ENCODE results near the gene DIS3L2.
"Not testable (repeated sequence)": the region's sequence is repeated elsewhere in the genome, so short reads cannot be mapped to it uniquely, and the experiment has no call there.

DIS3L2 gene

DNA sequence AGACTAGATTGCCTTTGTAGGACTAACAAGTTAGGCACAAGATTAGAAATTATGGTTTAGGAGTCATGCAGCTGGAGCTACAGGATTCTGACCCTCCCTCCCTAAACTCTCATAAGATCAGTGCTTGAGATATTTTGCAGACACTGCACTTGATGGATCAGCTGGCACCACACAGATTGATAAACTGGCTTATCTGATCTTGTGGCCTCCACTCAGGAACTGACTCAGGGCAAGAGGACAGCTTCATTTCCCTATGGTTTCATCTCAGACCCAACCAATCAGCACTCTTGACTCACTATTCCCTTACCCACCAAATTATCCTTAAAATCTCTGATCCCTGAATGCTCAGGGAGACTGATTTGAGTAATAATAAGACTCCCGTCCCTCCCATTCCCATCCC, 152.3 kb downstream of the DIS3L2 start:
- DNase-seq (ENCODE audit: low read depth in 2 of 3, low spot score in 1 of 3): peak in 1 of 3 donors; percentile 2

DNA sequence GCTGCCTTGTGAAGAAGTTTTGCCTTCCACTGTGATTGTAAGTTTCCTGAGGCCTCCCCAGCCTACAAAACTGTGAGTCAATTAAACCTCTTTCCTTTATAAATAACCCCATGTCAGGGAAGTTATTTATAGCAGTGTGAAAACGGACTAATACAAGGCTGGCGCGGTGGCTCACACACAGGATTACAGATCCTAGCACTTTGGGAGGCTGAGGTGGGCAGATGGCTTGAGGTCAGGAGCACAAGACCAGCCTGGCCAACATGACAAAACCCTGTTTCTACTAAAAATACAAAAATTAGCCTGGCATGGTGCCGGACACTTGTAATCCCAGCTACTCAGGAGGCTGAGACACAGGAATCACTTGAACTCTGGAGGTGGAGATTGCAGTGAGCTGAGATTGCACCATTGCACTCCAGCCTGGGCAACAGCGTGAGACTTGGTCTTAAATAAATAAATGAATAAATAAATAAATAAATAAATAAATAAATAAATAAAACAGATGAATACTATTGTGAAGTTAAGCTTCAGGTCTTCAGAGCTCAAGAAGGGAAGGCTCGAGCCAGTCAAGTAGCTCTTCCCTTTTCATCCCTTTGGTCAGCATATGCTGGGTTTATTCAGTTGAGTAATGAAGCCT, 154.3 kb downstream of the DIS3L2 start:
- DNase-seq (ENCODE audit: low read depth in 2 of 3, low spot score in 1 of 3): not testable (repeated sequence)

DNA sequence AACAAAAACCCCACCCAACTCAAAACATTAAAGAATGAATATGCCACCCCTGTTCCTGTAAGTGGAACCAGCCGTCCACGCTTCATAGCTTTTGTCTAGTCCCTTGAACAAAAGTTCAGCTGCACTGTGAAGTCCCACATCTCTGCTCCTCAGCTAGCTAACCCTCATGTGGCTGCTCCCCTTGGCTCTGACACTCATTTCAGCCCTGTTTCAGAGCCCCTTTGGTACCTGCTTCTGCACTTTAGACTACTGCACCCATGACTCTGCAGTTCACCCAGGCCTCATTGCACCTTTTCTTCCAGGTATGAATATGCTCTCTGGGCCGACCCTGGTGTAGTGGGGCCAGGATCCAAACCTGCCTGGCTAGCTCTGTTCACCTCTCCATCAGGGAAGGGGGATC, 155.3 kb downstream of the DIS3L2 start:
- DNase-seq (ENCODE audit: low read depth in 2 of 3, low spot score in 1 of 3): no peak

DNA sequence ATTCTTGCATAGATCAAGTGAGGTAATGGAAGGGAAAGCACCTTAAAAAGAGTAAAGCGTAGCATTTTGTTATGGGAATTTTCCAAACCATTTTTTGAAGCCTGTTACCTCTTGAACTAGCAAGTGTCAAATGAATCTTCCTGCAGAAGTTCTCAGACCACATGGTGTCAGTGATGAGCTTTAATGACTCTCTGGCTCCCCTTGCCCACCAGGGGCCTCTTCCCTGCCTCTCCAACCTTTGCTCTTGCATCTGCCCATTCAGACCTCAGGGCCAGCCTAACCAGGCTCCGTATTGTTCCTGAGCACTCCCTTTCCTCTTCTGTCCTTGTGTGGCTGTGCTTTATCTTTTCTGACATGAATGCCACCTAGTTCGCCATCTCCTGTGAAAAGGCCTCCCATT, 155.9 kb downstream of the DIS3L2 start:
- DNase-seq (ENCODE audit: low read depth in 2 of 3, low spot score in 1 of 3): no peak

DNA sequence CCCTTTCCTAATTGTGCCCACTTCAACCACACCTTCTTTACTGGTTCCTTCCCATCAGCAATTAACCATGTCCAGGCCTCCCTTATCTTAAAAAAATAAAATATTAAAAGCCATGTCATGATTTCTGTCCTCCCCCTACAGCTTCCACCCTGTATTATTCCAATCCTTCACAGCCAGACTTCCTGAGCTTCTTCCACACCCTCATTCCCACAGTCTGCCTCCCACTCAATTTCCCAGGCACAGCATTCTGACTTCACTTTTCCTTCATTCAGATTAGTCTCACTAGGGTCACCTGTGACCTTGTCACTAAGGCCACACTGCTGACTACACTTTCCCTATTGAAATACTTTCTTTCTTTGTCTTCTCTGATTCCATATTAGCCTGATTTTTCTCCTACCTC, 159.4 kb downstream of the DIS3L2 start:
- no peak for DNase-seq (ENCODE audit: low read depth in 2 of 3, low spot score in 1 of 3)

DNA sequence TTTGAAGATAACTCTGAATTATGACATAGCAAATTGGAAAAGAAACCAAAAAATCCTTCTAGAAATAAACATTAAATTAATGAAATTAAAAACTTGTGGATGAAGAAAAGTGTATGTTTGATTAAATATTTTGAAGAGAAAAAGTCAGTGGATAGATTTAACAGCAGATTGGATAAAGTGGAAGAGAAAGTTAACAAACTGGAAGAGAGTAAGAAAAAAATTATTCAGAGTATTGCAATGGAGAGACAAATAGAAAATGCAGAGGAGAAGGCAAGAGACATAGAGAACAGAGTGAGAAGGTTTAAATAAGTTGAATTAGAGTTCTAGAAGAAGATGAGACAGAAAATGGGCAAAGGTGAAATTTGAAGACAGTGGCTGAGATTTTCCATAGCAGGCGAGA, 162.8 kb downstream of the DIS3L2 start:
- no peak for DNase-seq (ENCODE audit: low read depth in 2 of 3, low spot score in 1 of 3)

DNA sequence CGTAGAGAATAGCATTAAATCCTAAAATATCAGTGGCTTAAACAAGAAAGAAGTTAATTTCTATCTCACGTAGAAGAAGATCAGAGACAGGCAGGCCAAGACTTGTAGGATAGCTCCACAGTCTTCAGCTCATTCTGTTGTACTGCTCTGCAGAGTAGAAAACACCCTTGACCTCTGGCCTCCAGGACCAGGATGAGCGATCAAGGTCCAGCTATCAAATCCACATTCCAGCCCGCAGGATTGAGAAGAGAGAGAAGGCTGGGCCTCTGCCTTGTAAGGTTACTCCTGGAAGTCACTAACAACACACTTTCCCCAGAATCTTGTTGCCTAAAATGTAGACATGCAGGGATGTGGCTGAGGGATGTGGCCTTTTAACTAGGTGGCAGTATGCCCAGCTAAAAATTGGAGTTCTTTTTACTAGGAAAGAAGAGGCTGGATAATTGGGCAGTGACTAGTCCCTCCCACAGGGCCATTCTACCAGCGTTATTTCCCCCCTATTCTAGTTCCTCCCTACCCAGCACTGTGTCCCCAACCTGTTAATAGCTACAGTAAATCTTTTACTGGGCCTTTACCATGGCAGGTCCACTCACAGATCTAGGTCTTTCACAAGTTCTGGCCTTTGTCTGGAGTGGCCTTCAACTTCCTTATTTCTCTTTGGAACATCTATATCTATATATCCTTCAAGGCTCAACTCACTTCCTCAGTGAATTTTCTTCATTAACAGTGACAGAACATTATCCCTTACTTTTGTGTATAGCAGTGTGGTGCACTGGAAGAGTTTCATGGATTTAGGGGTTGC, 165.0 kb downstream of the DIS3L2 start:
- DNase-seq (ENCODE audit: low read depth in 2 of 3, low spot score in 1 of 3): no peak

DNA sequence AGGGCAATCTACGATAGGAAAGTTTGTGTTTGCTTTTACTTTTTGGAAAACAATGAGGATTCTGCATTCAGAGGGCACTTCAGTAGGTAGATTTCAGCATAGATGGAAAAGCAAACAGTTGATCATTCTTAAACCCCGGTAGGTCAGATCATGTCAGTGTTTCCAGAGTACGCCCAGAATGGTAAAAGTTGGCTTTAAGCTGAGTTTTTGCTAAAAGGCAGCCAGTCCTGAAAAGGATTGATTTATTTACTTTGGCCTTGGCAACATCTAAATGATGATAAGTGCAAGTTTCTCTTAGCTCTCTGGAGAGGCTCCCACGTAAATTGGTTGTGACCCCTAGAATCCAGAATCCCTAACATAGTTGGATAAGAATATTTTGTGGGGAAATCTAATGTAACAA, 168.0 kb downstream of the DIS3L2 start:
- DNase-seq (ENCODE audit: low read depth in 2 of 3, low spot score in 1 of 3): no peak

DNA sequence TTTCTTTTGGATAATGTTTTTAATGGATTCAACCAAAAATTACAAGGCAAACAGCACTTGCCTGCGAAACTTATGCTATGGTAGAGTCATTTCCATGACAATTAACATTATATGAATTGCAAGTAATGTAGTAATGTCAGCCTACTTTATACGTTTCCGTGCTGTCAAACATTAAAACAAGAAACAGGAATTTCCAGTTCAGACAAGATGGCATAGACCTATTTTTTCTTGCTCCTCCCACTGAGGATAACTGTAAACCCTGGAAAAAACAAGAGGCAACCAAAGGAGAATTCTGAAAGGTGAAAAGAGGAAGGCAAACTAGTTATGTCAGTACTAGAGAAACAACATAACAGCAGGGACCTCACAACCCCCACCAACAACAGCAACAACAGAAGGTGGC, 170.7 kb downstream of the DIS3L2 start:
- DNase-seq (ENCODE audit: low read depth in 2 of 3, low spot score in 1 of 3): no peak

DNA sequence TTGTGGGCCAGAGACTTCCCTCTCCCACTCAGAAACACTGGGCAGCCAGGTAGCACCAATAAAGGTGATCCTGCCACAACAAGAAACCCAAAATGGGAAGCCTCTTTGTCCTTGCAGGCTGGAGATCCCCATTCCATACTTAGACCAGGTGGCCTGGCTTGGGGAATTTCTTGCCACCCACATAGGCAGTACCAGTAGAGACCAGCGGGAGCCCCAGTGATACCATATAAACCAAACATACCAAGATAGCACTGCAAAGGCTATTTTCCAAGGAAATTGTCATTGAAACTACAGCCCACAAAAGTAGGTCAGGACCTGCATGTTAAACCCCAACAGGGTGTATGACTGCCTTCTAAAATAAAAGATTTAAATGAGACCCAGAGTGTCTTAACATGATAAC, 171.6 kb downstream of the DIS3L2 start:
- no peak for DNase-seq (ENCODE audit: low read depth in 2 of 3, low spot score in 1 of 3)

DNA sequence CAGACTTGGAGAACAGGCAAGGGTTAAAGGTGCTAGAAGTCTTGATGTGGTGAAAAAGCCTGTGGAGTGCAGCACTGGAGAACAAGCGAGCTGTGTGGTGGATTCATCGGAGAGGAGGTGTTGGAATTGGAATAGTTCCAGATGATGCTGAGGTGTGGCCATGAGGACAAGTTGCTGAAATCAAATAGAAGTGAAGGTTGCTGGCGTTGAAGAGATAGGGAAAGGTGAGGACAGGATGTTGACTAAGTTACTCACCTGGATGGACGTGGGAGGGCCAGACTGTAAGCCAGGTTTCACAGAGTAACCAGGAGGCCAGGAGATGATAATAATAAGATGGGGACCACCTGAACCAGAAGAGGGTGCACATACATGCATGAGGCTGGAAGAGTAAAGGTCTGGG, 173.4 kb downstream of the DIS3L2 start:
- DNase-seq (ENCODE audit: low read depth in 2 of 3, low spot score in 1 of 3): no peak

DNA sequence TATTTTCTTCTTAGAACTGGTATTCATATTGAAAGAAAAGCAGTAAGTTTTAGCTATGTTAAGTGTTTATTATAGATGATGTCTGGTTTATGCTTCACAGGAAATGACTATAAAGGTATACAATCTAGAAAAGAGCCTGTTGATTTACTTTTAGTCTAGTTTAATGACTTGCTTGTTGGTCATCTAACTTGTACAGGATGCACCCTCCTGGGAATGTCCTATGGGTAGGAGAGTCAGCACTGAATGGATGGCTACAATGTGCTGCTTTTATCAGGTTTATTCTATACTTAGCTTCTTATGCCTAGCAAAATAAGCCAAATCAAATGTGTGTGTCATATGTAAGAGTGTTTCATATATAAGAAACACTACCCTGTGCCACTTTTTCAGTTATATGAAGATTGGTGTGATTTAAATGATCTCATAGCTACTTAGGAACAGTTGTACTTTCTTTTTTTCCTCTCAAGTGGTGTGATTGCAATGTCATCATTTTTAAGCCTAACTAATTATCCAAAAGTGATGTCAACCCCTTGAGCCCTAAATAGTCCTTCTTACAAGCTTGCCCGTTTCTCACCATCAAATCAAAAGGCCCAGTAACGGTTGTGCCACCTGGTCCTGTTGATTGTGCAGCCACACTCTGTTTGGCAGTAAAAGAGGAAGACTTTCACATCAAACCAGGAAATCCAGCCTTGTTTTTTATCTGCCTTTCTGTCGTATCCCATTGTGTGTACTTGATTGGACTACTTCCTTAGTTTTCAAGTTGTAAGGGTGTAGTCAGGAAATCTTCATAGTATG, 176.0 kb downstream of the DIS3L2 start:
- DNase-seq (ENCODE audit: low read depth in 2 of 3, low spot score in 1 of 3): no peak

DNA sequence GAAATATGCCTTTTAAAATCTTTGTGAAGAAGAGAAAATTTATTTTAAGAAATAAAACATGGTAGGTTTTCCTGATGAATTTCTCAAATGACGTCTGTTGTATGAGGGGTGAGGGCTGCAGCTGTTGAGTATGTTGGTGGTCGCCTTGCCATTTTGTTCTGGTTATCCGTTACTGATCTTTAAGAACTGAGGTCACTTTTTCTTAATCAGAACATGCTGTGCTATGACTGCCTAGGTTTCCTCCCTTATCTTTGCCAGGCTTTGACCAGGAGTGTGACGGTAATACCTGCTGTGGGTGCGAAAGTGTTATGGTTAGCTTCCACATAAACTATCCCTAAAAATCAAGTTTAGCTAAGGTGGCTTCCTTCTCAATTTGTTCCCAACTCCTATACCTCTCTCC, 176.9 kb downstream of the DIS3L2 start:
- DNase-seq (ENCODE audit: low read depth in 2 of 3, low spot score in 1 of 3): no peak

DNA sequence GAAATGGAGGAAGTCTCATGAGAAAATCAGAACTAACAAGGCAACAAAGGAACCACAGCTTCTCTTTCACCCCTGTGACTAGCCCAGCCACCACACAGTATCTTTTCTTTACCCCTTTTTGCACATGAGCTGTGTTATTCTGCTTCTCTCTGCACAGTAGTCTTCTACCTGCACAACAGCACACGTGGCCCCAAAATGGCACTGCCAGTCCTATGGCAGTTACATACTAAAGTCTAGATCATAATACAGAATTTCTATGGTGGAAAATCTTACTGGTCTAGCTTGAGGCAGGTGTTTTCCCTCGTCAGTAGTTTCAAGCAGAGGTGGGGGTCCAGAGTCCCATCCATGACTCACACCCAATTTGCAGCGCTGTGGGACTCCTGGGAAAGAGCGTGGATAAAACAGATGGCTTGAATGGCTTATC, 177.7 kb downstream of the DIS3L2 start:
- DNase-seq (ENCODE audit: low read depth in 2 of 3, low spot score in 1 of 3): no peak

DNA sequence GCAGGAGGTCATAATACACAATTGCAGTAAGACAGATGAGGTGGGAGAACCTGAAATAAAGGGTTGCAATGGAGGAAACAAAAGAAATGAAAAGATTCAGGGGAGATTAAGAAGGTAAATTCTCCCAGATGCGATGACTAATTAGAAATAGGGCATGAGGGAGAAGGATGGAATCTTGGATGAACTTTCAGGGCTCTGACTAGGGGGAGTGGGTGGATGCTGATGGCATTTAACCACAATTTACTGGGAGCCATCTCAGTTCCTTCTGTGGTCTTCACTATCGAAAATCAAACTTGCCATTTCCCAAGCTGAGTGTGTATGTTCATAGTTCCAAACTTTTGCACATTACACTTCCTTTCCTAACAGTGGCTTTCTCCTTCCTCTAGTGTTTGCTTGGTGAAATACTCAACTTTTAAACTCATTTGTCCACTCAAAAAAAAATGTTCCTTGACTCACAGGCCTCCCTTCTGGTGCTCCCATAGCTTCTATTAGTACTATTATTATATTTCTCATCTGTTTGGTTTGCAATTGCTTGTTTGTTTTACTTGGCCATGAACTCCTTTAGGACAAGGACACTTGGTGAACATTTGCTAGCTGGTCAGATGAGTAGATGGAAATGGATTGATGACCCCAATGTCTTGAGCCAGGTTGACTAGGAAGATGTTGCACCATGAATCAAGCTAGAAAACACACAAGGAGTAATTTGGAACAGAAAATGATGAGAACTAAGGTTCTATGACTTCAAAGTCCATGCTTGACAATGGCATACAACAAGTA, 178.5 kb downstream of the DIS3L2 start:
- no peak for DNase-seq (ENCODE audit: low read depth in 2 of 3, low spot score in 1 of 3)

DNA sequence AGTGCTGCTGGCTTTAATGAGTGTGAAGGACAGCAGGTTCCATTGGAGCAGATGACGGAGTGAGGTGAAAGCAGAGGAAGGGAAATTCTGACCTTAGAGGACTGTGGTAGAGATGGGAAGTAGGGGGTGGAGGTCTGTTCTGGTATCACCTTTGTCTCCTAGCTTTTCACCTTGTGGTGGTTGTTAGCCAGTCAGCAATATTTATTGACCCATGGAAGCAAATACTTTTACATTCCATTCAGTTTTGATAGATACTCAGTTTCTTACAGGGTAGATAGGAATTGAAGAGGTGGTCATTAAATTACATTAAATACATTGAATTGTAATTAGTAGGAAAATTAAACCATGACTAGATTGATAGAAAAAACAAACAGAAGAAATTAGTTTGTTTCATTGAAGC, 180.1 kb downstream of the DIS3L2 start:
- no peak for DNase-seq (ENCODE audit: low read depth in 2 of 3, low spot score in 1 of 3)

DNA sequence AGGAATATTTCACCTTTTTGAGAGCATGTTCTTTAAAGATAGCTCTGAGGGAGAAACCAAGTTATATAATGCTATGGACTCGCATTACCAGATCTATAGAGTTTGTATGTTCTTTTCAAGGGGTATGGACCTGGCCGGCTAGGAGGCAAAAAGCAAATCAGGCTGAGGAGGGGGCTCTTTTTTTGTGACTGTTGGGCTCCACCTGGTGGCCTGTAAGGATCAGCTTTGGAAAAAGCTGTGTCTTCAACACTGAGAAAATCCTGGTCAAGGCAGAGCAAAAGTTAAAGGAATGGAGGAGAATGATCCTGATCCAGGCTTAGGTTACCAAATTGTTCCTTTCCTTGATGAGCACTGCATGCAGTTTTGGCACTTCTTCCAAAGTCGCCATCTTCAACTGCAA, 180.5 kb downstream of the DIS3L2 start:
- DNase-seq (ENCODE audit: low read depth in 2 of 3, low spot score in 1 of 3): peak in 2 of 3 donors; percentile 10 to 14

DNA sequence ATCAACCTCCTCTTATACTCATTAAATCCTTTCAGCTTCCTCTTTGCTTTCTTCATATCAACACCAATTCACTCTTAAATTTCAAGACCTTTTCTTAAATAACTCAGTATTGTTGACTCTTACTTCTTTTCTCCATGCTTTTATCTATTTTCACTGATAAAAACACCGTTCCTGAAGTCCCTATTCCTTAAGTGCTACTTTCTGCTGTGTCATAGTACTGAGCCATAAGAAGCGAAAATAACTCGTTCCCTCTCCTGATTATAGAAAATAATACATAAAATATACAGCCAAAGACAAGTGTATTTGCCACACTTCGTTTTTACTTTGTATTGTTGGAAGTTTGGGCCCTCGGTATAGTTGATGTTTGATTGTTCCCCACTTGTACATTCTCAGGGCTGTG, 181.0 kb downstream of the DIS3L2 start:
- no peak for DNase-seq (ENCODE audit: low read depth in 2 of 3, low spot score in 1 of 3)

DNA sequence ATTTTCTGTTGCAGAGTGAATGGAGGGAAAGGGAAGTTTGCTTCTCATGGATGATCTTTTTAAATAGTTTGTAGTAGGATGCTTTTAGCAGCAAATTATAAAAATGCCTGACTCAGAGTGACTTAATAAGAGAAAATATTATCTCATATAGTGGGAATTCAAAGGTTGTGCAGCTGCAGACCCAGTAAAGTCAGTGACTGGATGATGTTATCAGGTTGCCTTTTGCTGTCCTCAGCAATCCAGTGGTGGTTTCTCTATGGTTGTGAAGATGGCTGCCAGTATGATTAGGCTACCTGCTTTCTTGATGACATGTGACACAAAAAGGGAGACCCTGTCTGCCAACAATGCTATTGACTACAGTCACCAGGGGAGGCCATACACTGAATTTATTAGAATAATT, 184.8 kb downstream of the DIS3L2 start:
- DNase-seq (ENCODE audit: low read depth in 2 of 3, low spot score in 1 of 3): no peak

DNA sequence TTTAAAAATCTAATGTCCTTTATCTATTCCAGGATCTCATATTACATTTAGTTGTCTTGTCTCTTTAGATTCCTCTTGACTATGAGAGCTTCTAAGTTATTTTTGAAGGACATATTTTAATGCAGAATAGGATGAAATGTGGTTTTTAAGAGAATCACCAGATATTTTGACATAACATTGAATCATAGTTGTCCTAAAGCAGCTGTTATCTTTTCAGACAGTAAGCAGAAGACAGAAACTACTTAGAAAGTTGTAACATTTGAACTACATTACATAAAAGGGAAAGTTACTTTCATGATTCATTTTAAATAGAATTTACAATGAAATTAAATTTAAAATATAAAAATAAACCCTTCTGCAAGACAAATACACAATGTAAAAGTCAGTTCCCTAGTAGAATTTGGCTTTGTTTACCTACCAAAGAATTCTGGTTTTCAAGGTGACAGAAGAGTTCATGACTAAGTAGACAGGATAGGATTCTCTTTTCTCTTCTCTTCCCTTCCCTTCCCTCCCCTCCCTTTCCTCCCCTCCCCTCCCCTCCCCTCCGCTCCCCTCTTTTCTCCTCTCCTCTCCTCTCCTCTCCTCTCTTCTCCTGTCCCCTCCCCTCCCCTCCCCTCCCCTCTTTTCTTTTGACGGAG, 186.0 kb downstream of the DIS3L2 start:
- DNase-seq (ENCODE audit: low read depth in 2 of 3, low spot score in 1 of 3): no peak

DNA sequence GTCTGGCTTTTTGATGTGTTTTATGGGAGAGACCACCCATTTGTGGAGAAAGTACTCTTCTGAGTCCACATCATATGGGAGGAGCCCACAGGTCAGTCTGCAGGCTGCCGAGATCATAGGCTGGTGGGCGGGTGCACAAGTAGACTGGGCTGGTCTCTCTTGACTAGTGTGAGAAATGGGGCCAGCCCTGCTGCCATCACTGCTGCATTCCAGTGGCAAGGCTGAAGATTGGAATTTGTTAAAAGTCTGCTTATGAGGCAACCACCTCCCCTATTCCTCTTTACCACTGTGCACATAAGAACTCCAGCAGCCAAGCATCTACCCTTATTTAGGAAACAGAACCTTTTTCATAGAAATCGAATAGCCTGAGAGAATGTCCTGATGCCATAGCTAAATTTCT, 200.7 kb downstream of the DIS3L2 start:
- DNase-seq (ENCODE audit: low read depth in 2 of 3, low spot score in 1 of 3): no peak

Data from stimulated activated CD4-positive, alpha-beta T cell treated with anti-CD3 and anti-CD28 coated beads, Interleukin-12 subunit alpha, Interleukin-12 subunit beta, amount 100 ng/mL, for 48 hours (primary cell).